Measurements from ENCODE around the gene ODAPH.
"Not testable (repeated sequence)": the region's sequence is repeated elsewhere in the genome, so short reads cannot be mapped to it uniquely, and the experiment has no call there.

Gene ODAPH

DNA sequence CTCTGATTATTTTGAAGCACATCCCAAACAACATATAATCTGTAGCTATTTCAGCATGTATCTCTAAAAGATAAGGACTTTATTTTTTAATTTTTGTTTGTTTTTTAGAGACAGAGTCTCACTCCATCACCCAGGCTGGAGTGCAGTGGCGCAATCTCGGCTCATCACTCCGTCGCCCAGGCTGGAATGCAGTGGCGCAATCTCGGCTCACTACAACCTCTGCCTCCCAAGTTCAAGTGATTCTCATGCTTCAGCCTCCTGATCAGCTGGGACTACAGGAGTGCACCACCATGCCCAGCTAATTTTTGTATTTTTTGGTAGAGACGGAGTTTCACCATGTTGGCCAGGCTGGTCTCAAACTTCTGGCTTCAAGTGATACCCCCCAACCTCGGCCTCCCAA, 11.6 kb upstream of the ODAPH start:
- not testable (repeated sequence) for DNase-seq (ENCODE audit: insufficient read length, low spot score); FAIRE-seq

DNA sequence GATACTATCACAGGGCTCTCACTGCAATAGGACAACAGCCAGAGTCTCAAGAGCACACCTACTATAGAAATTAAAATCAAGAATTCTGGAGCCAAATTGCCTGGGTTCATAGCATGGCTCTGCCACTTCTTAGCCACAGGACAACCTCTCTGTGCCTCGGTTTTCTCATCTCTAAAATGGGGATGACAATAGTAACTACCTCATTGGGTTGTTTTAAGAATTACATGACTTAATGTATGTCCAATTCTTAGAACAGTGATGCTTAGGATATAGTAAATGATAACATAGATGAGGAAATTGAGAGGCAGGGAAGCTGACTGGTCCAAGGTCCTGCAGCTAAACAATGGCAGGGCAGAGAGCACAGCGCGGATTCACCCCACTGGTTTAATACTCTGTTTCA, 11.0 kb upstream of the ODAPH start:
- FAIRE-seq (no peak), DNase-seq (ENCODE audit: insufficient read length, low spot score) (no peak)

DNA sequence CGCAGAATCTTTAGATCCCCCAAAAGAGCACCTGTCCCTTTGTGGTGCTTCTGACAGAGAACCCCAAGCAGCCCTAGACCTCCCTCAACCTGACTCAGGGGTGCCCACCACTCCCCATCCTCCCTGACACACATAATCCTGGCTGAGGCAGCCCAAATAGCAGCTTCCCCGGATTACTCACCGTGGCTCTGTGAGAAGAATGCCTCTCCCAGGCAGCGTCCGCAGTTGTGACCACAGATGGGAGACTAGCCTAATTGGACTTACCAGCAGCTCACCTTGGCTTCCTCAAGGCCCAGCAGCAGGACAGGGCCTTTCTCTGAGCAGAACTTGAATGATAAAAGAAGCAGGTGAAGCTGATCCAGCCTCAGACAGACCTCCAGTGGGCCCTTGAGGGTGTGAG, 10.3 kb upstream of the ODAPH start:
- FAIRE-seq (no peak), DNase-seq (ENCODE audit: insufficient read length, low spot score) (no peak)

DNA sequence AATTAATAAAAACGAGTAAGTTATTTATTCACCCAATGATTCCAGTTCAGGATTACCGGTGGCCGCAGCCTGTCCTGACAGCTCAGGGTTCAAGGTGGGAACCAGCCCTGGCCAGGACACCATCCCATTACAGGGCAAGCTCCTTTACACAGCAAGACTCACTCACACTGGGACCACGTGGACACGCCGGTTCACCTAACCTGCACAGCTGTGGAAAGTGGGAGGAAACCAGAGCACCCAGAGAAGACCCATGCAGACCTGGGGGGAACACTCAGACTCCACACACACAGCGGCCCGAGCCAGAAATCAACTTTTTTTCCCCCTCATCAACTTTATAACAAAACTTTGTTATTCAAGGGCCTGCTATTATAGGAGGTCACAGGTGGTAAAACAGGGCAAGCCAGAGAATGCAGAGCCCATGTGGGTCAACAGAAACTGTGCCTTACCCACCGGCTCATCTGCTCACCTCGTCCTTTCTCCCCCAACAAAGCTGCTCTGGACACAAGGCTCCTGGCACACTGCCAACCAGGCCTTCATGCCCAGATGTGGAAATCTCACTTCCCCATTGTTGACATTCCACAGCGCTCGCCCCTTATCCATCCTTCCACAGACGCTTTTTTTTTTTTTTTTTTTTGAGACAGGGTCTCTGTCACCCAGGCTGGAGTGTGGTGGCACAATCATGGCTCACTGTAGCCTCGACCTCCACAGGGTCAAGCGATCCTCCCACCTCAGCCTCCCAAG, 8.0 kb upstream of the ODAPH start:
- FAIRE-seq (no peak), DNase-seq (ENCODE audit: insufficient read length, low spot score) (no peak)

DNA sequence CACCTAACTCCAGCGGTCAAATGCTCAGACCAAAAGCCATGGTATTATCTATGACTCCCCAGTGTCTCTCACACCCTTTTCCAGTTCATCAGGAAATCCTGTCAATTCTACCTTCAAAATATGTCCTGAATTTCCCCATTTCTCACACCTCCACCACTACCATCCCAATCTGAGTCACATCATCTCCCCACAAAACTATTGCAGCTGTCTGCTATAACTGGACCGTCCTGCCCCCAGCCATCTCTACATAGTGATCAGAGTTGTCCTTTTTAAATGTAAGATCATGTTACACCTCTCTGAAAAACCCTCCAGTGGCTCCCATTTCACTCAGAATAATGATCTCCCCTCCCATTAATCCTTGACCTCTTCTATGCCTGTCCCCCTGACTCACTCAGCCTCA, 6.8 kb upstream of the ODAPH start:
- FAIRE-seq (no peak), DNase-seq (ENCODE audit: insufficient read length, low spot score) (no peak)

DNA sequence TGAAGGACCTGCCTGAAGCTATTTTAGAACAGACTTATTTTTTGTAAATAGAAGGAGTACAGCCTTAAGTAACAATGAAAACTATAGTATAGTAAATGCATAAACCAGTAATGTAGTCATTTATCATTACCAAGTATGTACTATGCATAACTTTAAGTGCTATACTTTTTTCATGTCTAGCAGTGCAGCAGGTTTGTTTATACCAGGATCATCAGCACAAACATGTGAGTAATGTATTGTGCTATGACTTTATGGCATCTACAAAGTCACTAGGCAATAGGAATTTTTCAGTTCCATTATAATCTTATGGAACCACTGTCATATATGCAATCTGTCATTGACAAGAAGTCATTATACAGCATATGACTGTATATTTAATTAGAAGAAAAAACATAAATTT, 3.4 kb upstream of the ODAPH start:
- DNase-seq (ENCODE audit: insufficient read length, low spot score), result no peak
- FAIRE-seq, result no peak

DNA sequence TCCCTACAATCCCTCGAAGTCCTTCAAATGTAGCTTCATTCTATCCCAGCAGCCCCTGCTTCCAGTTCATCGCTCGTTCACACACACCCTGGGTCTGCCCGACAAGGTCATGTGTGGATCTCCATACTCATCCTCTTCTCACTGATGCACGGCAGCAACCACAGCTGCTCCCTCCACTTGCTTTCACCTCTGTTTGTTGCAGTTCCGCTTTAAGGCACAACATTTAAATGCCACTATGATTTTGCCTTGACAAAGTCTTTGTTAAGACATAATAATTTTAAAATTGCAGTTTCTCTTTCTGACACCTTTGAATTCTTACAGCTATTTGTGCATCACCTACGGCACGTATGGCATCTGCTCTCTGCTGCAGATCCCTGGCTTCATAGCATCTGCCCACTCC, 1.8 kb downstream of the ODAPH start:
- DNase-seq (ENCODE audit: insufficient read length, low spot score) (no peak), FAIRE-seq (peak; percentile 26)

DNA sequence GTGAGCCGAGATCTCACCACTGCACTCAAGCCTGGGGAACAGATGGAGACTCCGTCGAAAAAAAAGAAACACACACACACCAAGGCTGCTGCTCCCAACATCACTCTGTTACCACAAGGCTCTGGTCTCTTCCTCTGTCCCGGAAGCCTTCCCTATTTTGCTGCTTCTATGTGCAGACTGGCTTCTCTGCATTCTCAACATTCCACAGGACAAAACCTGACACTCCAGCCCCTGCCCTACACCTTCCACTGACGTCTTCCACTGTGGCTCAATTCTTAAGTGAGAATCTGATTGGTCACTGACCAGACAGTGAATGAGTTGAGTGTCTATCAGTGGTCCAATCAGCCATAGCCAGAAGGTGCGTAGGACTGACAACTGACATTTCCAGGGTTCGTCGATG, 5.9 kb downstream of the ODAPH start:
- FAIRE-seq, result no peak
- DNase-seq (ENCODE audit: insufficient read length, low spot score), result no peak

DNA sequence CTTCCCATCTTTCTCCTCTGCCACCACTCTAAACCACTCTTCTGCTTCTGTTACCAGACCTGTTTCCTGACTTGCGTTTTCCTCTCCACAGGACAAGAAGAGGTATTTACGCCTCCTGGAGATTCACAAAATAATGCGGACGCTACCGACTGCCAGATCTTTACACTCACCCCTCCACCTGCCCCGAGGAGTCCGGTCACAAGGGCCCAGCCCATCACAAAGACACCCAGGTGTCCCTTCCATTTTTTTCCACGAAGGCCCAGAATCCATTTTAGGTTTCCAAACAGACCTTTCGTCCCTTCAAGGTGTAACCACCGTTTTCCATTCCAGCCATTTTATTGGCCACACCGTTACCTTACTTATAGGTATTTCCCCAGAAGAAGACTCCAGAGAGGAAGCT, 8.2 kb downstream of the ODAPH start:
- no peak for FAIRE-seq

DNA sequence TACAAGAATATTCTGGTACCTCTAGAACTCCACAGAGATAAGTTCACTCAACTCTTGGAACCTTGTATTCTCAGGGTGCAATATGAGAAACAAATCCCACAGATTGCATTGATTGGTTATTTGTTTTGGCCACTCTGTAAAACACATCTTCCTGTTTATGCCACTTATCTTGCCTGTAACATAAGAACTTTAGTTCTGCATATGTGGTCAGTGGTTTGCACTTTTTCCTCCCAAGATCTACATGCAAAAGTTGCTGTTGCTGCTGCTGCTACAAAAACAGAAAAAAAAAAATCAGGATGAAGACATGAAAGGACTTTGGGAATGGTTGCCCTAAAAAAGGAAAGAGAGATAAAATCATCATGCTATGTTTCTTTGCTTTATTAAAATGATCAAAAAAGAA, 9.6 kb downstream of the ODAPH start:
- DNase-seq (ENCODE audit: insufficient read length, low spot score), result no peak
- no peak for FAIRE-seq

More for the DNA sequence above, 8.2 kb downstream of the ODAPH start:
- no peak for DNase-seq (ENCODE audit: insufficient read length, low spot score)

DNA sequence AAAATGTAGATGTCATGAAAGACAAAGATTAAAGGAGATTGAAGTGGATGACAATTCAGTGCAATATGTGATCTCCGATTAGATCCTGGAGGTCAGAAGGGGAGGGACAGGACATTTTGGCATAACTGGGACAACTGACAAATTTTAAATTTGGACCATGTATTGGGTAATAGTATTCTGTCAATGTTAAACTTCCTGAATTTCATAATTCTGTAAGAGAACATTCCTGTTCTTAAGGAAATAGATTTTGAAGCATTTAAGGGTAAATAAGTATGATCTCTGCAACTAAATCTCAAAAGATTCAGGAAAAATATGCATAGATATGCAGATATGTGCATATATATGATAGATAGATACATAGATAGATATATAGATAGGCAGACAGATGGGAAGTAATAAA, 11.0 kb downstream of the ODAPH start:
- DNase-seq (ENCODE audit: insufficient read length, low spot score) (no peak), FAIRE-seq (no peak)

DNA sequence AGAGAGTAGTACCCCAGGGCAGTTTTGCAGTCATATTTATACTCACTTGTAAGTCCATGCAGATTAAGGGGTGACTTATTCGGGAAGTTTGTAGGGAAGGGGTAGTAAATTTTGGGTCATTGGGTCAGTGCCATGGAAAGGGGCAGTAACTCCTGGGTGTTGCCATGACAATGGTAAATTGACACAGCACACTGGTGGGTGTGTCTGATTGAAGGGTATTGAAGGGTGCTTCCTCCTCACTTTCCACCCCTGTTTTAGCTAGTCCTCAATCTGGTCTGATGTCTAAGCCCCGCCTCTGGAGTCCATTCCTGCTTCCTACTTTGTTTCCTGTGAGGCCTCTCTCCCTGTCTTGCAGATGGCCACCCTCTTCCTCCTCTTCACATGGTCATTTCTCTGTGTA, 11.9 kb downstream of the ODAPH start:
- no peak for FAIRE-seq

DNA sequence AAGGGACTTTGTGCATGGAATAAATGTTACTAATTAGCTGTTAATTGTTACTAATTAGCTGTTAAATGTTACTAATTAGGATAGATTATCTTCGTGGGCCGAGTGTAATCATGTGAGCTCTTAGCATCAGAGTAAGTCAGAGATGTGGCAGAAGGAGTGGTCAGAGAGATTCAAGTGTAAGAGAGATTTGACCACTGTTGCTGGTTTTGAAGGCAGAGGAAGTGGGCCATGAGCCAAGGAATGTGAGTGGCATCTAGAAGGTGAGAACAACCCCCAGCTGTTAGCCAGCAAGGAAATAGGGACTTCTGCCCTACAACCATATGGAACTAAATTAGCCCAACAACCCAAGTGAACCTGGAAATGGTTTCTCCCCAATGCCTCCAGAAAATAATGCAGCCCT, 28.2 kb downstream of the ODAPH start:
- no peak for DNase-seq (ENCODE audit: insufficient read length, low spot score)
- no peak for FAIRE-seq

More for the DNA sequence above, 11.9 kb downstream of the ODAPH start:
- DNase-seq (ENCODE audit: insufficient read length, low spot score), result no peak

DNA sequence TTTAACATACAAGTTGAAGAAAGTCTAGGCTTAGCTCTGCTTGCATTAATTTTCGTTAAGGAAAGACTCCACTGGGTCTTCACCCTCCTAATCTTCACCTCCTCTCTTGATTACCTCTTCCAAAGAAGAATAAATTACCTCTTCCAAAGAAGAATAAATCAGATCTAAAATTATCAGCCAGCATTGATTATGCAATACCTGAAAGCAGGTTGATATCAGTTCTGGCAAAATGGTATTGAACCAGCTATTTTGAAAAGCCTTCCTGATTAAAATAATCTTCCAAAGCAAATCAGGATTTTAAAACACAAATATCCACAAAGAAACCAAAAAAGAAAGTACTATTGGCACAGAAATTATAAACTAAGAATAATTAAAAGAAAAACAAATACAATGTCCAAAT, 37.5 kb downstream of the ODAPH start:
- no peak for FAIRE-seq
- no peak for DNase-seq (ENCODE audit: insufficient read length, low spot score)

DNA sequence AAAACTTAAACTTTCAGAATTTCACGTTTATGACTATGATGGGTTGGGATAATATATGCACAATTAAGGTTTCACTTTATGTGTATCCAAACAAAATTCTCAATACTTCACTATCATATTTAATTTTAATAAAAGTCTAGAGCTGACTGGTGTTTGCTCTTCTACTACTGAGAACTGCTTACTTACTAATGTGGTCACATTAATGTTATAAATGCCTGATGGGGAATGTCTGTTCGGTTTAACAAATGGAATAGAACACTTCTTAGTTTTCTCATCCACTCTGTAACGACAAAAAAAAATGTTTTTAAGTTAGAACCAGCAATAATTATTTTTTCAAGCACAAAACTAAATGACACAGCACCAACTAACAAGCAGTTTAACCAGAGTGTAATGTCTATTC, 40.2 kb downstream of the ODAPH start:
- FAIRE-seq (no peak), DNase-seq (ENCODE audit: insufficient read length, low spot score) (no peak)

DNA sequence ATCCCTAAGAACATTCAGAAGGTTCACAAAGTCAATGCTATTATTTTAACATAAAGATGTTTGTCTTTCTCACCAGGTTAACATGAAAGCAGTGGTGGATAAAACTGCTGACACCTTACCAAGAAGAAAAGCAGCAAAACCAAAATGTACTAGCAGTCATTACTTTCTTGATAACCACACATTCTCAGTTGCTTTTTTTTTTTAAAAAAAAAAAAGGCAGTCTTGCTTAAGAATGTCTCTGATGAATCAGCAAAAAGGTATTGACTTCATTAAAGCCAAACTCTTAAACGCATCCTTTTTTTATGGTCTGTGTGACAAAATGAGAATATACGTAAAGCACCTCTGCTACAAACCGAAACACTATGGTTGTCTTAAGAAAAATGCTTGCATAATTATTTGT, 42.5 kb downstream of the ODAPH start:
- FAIRE-seq (no peak), DNase-seq (ENCODE audit: insufficient read length, low spot score) (no peak)

DNA sequence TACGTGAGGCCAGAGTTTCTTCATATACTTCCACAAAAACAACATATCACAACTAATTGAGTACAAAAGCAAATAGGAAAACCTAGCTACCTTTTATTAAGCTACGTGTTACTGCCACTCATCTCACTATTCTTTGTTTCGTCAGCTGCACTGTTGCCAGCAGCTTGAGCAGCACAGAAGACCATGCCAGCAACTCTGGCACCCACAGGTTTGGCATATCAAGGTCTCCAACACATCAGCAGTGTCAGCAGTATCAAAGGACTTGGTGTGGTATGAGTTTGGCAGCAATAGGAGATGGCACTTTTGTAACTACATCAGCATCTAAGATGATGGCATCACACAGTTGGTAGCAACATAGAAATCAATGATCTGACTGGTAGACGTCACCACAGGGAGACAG, 43.8 kb downstream of the ODAPH start:
- DNase-seq (ENCODE audit: insufficient read length, low spot score), result no peak
- no peak for FAIRE-seq

DNA sequence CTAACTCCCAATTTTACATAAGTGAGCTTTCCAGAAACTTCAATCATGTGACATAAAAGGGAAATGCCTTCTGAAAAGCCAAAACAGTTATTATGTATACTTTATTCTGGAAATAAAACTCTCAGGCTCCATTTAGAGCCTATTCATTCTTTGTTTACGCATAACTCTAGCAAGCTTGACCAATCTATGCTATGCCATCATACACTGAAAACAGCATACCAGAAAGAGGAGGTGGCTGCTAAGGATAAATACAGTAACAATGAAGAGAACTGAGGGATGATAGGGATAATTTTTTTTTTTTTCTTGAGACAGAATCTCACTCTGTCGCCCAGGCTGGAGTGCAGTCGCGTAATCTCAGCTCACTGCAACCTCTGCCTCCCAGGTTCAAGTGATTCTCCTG, 50.1 kb downstream of the ODAPH start:
- FAIRE-seq (no peak), DNase-seq (ENCODE audit: insufficient read length, low spot score) (no peak)

DNA sequence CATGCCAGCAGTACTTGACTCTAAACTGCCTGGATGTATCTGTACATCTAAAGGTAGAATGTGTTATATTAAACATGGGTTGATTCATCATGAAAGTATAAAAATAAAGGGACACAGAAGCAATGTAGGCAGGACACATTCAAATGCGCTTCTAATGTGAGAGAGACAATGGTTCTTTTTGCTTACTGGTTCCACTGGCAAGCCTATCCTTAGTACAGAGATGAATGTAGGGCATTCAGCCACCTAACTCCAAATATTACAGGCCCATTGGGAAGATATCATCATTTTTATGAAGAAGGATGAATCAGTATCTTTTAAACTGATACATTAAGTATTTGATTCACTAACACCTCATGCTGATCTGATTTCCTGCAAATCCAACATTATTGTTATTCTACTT, 56.4 kb downstream of the ODAPH start:
- no peak for FAIRE-seq
- no peak for DNase-seq (ENCODE audit: insufficient read length, low spot score)
